Amygdala (tissue), 56 donors: Measurements from ENCODE around the gene ABCA13.

ENCODE experiments used
- DNase-seq, 56 donors: peaks; one replicate each; lab custom pipeline; 2025; lab: John Stamatoyannopoulos, UW

The ABCA13 gene

DNA sequence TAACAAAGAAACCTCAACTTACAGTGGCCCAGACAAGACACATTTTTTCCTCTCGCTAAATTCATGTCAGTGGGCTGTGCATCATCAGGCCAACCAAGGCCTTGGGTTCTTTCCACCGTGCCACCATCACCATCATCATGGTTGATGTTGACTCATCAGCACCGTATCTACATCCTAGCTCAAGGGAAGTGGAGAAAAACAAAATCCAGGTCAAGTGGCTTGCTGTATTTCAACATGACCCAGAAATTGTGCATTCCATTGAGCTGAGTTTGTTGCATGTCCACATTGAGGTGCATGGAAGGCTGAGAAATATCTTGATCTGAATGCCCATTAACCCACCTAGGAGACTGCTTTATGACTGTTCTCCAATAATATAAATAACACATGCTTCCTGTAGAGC is 440.7 kb downstream of the ABCA13 start:
- DNase-seq: no peak

DNA sequence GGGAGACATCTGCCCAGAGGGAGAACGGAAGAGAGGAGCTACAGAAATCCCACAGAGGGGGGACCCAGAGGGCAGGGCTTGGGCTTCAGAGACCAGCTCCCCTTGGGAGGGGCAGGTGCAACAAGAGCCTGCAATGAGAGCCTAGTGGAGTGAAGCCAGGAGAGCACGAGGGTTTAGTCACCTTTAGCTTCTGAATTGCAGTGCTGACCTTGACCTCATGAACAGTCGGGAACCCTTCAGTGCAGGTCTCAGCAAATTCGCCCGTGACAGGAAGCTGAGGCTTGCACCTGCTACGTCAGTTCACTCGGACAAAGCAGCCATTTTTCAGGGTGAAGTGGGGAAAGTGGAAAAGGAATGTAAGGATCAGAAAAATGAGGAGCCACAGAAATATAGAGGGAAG is 446.2 kb downstream of the ABCA13 start:
- no peak for DNase-seq

DNA sequence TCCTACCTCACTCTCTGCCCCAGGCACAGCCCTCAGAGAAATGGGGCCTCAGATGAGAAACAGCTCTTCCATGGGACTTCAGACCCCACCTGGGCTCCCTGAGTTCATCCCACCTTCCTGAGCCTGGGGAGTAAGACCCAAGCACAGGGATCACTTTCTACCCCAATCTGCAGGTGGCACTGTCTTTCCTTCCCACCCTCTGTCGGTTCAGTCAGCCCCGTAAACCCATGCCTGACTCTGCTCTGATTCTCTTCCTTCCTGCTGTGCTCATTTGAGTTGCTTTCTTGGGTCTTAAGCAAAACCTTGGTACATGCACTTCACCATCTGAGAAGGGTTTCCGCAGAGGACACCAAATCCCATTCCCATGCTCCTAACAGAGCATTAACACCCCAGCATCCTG is 446.7 kb downstream of the ABCA13 start:
- DNase-seq: no peak

DNA sequence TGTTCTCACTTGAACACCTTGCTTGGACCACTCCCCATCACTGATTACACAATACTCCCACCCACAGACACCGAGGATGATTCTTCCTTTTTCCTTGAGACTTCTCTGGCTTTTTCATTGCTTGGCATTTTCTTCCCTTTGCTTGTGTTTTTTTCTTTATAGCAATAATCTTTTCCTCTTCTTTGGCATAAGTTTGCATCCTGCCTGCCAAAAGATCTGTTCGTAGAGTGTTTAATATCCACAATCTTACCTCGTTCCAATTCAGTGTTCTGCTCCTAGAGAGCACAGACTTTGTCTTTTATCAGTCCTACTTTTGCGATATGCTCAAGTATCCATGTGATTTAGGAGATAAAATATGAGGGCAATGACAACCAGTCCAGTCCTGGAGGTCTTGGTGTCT is 449.8 kb downstream of the ABCA13 start:
- no peak for DNase-seq

DNA sequence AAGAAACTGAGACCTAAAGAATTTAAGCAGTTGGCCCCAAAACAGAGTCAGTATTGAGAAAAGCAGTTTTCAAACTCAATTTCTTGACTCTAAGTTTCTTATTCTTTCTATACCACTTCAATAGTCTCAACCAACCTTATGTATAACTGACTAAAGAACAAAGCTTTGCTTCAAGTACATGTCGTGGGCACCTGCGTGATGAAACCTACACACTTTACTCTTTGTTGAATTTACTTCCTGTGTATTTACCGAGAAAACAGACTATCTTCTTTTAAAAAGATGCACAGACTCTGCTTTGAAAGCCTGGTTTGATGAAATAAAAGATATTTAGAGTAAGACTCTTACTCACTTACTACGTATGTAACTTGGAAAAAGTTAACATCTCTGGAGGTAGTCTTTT is 455.9 kb downstream of the ABCA13 start:
- DNase-seq: no peak

DNA sequence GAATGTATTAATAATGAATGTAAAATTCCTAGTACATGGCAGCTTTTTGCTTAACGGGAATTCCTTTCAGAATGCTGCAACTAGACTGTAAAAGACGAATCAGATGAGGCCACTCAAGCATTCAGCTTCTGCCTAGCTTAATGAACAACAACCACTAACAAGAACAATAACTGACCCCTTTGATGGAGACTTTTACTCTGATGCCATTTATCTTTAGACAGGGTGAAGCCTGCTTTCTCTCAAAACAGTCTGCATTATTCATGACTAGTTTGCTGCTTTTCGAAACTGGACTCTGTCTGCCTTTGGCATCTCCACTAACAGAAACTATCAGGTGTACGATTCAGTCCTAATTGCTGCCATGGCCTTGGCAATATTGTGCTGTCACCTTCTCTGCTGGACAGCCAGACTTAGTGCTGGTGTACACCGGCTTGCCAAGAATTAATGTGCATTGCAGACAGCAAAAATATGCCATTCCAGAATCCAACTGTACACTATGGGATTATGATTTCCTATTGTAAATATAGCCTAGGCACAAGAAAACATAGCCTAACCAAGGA is 457.6 kb downstream of the ABCA13 start:
- DNase-seq: no peak

DNA sequence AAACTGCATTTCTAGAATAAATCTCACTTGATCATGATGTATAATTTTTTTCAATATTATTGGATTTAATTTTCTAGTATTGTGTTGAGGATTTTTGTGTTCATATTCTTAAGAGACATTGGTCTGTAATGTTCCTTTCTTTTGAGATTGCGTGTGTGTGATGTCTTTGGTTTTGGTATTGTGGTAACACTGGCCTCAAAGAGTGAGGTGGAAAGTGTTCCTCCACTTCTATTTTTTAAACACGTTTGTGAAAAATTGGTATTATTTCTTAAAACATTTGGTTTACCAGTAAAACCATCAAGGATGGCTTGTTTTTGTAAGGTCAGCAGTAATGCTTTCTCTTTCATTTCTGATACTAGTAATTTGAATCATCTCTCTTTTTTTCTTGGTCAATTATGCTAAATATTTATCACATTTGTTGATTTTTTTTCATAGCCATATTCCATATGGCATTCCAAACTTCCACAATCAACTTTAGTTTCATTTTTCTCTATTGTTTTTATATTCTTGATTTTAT is 462.9 kb downstream of the ABCA13 start:
- no peak for DNase-seq

DNA sequence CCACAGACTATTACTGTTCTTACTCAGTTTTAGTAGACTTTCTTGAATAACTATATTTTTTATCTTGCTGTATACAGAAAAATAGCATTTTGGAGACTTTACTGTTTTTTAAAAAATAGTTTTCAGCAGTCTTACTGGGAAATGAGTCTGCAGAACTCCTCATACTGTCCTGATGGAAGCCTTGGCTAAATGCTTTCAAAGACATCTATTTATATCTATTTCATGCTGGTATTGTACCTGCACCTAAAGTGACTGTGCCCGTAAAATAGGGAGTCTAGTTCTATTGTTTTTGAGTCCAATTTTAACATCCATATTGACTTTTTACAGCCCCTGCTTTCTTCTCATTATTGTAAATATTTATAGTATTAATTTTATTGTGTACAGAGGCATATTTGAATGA is 464.5 kb downstream of the ABCA13 start:
- DNase-seq: no peak

DNA sequence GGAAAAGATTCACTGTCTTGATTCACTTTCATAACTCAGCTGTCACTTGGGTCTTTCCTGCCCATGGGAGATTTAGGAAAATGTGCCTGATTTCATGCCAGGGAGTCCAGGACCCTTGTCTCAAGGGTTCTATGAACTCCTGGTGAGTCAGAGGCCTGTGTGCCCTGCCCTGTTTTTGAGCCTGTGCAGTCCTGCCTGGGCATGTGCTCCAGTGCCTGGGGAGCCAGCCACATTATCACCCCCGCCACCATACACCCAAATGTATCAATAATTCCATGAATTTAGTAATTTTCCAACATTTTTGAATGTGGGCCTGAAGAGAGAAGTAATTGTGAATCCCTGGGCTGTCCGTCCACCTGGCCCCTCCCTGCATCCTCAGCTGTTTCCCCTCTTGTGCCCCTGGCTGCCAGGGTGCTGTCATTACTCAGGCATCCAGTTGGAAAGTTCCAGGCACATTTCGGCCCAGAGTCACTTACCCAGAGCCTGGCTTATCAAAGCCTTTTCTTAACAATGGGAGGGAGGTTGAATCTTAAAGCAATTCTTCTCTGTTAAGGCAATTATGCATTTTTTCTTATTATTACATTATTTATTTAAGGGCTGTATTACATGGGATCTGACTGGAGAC is 465.2 kb downstream of the ABCA13 start:
- DNase-seq: no peak

DNA sequence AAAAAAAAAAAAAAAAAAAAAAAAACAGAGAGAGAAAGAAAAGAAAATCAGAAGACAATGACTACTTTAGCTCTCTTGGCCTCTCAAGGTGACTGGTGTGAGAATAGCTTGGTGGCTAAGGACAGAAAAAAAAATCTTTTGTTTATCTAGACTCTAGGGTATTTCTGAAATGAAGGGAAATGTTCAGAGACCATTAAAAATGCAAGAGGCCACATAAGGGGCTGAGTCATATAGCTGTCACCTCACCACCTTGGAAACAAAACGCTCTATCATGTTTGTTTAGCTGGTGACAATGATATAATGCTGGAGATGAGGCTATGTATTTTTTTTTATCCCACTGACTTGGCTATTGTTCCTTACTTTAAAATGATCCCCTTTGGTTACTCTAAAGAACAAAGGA is 466.1 kb downstream of the ABCA13 start:
- no peak for DNase-seq

DNA sequence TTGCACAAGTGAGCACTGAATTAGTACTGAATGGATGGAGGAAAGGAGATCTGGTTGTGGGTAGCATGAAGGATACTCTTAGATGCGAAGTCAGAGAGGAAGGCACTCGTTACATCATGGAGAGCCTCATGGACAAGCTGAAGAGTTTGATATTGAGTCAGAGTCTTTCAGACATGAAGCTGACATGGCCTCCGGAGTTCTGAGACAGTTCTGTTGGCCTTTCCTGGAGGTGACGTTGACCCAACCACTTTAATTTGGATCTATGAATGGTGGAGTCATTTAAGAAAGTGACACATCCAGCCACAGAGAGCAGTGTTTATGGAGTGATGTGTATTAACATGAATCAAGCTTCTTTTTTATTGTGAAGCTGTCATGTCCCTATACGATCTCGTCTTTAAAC is 466.8 kb downstream of the ABCA13 start:
- no peak for DNase-seq

DNA sequence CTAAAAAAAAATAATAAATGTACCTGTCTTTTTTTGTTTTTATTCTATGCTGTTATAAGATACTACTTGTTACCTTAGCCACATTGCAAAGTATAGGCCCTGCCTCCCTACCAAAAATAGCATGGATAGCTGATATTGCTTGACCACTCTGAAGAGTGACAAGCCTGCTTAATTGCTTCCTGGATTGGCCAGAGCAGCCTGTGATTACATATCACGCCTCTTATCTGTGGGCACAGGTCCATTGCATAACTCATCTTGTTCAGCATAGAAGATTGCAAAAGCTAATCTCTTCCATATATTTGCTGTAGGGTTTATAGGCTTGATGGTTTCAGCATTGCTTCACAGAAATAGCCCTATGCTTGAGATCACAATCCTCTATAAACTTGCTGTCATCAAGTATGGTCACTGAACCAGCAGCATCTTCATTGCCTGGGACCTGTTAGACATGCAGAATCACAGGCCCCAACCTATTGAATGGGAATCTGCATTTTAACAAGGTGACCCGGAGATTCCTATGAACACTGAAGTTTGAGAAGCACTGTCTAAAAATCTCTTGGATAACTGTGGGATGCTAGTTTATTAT is 472.3 kb downstream of the ABCA13 start:
- no peak for DNase-seq

DNA sequence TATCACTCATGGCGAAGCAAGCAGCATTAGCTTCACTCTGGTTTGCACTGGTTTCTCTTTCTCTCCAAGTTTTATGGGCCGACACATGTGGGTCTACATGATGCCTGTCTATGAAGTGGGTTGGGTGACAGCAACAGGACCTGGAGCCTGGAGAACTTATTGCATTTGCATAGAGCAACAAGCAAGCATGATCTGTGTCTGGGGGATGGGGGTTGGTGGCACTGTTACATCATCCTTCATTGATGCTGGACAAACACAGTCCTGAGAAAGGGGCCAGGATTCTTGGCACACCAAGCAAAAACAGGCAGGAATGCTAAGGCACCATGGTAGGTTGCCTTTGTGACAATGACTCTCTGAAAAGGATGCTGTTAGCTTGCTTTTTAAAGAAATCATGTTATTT is 486.9 kb downstream of the ABCA13 start:
- DNase-seq: no peak

DNA sequence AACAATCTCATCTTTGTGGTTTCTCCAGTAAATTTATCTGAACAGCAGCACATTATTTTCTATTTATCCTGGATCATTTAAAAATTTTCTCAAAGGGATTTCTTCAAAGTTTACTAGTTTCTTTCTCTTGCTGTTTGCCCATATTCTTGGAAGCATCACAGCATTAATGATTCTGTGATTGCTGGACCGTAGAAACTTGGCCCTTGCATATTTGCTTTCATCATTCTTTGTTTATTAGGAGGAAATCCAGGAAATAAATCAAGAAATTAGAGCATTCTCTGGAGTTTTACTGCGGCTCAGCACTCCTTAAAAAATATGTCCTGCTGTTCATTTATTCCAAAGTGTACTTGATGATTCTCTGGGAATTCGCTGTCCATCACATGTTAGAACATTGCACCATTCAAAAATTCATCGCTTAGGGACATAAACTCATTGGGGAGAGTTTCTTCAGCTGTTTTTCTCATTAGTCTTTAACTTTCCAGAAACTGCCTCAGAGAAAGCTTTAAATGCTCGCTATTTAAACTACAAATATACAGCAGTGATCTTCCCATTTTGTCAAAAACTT is 489.1 kb downstream of the ABCA13 start:
- no peak for DNase-seq

DNA sequence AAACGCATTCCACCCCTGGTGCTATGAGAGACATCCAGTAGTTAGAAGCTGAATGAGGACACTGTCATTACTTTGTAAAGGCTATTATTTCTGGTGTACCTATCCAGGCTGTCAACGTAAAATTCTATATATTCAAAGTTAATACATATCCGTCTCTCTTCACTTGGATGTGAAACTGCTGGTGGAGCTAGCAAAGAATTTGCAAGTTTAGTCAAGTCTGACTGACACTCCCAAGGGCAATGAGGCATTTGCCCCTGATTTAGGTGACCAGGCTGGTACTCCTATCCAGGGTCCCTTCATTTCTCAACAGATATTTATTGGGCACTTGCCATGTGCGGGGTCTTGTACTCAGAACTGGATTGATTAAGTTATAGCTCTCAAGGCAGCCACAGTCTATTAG is 493.0 kb downstream of the ABCA13 start:
- no peak for DNase-seq

DNA sequence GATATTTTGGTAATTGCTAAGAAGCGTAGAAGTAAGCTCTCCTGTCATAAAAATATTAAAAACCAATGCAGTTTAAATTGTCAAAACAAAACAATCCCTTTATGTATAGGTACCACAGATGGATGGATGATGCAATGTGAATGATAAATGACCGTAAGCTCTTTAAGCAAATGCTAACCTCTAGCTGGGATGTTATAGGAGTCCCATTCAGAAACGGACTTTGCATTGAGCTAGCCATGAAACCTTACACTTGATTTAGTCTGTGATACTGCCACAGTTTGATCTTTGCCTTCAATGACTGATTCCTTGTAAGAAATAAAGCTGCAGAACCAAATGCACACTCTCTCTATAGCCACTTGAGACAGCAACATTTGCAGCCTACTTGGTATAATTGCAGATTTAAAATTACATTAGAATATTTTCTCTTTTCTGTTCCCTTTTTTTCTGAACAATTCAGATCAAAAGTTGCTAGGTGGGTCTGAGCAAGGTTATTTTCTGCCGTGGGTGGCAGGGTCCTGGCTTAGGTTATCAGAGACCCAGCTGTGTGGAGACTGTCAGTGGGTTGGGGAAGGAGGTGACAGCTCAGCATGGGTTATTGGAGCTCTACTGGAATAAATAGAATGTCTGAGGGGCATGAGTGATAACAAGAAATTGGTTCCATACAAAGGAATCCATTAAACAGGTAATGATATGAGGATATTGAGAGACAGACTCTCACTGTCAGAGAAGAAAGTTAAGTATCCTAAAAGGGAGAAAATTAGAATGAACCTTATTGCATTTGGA is 494.3 kb downstream of the ABCA13 start:
- no peak for DNase-seq

DNA sequence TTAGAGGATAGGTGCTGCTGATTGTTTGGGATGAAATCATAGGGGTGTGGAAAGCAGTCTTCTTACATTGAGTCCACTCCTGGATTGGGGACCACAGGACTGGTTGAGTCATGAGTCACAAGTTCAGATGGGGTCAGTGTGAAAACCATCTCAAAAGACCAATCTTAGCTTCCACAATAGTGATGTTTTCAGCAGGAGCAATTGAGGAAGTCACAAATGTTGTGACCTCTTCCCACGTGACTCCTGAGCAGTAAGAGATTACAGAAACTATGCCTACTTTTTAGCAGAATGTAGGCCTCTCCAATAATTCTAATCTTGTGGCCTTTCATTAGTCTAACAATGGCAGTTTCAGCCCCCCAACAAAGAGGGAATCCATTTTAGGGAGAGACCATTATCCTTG is 496.1 kb downstream of the ABCA13 start:
- DNase-seq: no peak

DNA sequence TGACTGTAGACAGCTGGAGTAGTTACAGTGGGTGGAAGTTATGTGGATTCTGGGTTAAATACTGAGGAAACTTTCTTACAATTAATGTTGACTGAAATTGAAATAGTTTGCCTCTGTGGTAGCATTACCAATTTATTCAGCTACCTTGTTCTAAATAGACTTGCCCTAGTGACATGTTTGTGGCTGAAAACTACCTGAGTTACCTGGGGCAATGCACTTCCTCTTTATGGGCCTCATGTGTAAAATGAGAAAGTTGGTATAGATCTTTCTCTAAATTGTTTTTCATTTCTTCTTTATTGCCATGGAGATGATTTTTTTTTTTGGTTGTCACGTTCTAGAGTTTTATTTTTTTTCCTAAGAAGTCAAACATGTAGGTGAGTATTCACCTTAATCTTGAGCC is 500.4 kb downstream of the ABCA13 start:
- DNase-seq: no peak

DNA sequence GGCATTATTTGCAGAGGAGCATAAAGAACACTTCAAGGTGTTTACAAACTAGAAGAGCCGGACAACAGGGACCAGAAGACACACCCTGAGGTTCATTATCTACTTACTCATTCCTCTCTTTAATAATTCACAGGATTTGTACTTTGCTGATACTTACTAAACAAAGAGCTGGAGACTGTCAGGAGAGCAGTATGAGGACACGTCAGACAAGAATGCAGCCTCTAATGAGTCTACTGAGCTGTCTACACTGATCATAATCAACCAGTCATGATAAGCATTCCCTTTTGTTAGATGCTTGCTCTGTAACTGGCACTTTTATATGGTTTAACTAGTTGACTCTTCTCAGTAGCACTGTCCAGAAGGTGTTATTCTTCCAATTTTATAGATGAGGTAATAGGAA is 509.7 kb downstream of the ABCA13 start:
- no peak for DNase-seq

DNA sequence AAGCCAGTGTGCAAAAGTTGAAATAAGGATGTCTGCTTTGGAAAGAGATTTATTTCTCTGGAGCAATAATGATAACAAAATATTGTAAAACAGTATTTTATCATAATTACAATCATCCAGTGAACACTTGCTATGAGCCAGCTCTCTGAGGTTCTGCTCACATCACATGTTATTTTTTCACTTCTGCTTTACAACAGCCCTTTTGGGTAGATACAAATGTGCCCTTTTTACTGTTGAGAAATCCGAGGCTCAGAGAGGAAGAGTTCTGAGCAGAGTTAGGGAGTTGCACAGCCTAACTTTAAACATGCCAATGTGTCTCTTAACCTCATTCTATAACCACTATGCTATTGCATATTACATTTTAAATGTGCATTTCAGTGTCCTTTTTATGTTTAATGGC is 520.5 kb downstream of the ABCA13 start:
- no peak for DNase-seq
